Retinal pigment epithelial cell (primary cell): Measurements from ENCODE around the gene B3GNT4.

Experiments
- DNase-seq: peaks from one replicate; pipeline ENCODE4 v3.0.0-alpha.2; 2010; ENCODE audit warnings: low read depth
- H3K4me3 ChIP-seq: 2 replicates; pipeline ENCODE4 v1.5.1; 2011; ENCODE audit warnings: mild to moderate bottlenecking, low read length, control low read depth, moderate library complexity
- TF ChIP-seq, protein P1 (sequence below): conservative IDR thresholded peaks from 2 replicates; pipeline ENCODE4 v1.5.1; 2011; ENCODE audit warnings: low read depth, low read length, control low read depth, inconsistent platforms

B3GNT4 gene

DNA sequence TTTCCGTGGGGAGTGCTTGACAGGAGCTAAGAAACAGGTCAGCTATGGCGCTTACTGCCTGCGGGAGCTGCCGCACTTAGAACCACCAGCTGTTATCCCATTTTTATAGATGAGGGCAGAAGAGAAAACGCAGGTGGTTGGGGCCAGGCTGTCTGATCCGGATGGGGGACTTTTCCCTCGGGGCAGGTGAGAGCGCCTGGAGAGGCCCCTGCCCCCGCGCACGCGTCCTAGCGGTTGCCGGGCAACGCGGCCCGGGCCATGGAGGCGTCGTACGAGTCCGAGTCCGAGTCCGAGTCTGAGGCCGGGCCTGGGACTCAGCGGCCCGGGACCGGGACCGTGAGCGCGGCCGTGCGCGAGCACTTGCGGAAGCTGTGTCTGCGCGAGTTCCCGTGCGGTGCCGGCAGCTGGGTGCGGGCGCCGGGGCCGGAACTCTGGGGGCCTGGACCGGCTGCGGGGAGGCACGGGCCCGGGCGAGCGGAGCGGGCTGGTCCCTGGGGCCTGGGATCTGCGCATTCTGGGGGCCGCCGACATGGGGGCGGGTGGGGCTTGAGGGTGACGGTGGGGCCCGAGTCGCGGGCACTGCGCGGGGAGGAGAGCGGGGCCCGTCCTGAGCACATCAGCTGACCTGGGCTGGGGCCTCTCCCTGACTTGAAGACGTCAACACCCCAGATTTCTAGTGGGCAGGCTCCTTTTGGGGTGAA, 20.5 kb upstream of the B3GNT4 start, which contains the start of gene LRRC43:
LRRC43 (plus strand) TSS at position 237 of the 701 bp plus-strand sequence; CDS start at position 259, 22 bp downstream.
- H3K4me3 ChIP-seq, result peak within 1 kb of the TSS; percentile 54
- no peak for DNase-seq
- TF ChIP-seq, protein P1, sequence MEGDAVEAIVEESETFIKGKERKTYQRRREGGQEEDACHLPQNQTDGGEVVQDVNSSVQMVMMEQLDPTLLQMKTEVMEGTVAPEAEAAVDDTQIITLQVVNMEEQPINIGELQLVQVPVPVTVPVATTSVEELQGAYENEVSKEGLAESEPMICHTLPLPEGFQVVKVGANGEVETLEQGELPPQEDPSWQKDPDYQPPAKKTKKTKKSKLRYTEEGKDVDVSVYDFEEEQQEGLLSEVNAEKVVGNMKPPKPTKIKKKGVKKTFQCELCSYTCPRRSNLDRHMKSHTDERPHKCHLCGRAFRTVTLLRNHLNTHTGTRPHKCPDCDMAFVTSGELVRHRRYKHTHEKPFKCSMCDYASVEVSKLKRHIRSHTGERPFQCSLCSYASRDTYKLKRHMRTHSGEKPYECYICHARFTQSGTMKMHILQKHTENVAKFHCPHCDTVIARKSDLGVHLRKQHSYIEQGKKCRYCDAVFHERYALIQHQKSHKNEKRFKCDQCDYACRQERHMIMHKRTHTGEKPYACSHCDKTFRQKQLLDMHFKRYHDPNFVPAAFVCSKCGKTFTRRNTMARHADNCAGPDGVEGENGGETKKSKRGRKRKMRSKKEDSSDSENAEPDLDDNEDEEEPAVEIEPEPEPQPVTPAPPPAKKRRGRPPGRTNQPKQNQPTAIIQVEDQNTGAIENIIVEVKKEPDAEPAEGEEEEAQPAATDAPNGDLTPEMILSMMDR, result no peak

DNA sequence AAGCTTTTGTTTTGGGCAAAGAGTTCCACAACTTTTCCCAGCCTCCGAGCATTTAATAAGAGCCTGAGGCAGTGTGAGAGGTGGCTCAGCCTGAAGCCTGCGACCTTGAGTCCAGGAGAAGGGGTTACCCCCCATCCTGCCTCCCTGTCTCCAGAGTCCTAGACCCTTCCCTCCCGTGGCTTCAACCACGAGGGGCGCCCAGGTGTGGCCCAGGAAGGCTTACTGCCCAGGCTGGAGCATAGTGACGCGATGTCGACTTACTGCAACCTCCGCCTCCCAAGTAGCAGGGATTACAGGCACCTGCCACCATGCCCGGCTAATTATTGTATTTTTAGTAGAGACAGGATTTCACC, 19.9 kb upstream of the B3GNT4 start:
- TF ChIP-seq, protein P1, result no peak
- no peak for DNase-seq
- H3K4me3 ChIP-seq, result peak overlapping the region; percentile 54

DNA sequence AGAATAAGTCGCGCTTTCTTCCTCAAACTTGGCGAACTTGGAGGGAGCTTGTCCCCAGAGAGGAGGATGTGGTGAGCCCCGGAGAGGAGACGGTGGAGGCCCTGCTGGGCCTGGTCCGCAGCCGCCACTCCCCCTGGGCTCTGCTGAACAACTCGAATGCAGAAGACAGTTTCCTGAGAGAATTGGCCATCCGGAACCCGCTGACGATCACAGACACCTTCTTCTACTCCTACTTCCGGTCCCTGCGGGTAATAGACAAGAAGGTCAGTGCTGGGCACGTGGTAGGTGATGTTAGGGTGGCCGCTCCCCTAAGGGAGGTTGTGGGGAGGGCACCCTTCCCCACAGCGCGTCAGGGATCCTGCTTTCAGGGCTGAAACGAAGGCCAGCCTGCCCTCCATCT, 19.0 kb upstream of the B3GNT4 start:
- DNase-seq, result no peak
- no peak overlapping the region for H3K4me3 ChIP-seq
- TF ChIP-seq, protein P1, result no peak

DNA sequence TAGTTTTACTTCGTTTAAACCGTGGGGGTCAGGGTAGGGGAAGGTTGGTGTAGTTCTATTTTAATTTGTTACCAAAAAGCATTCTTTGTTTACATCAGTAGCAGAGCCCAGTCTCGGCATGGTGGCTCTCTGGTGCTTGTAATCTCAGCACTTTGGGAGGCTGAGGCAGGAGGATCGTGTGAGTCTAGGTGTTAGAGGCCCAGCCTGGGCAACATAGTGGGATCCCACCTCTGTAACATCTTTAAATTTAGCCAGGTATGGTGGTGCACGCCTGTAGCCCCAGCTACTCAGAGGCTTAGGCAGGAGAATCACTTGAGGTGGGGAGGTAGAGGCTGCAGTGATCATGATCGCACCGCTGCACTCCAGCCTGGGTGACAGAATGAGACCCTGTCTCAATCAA, 18.4 kb upstream of the B3GNT4 start:
- no peak for DNase-seq
- no peak overlapping the region for H3K4me3 ChIP-seq
- TF ChIP-seq, protein P1, result no peak

DNA sequence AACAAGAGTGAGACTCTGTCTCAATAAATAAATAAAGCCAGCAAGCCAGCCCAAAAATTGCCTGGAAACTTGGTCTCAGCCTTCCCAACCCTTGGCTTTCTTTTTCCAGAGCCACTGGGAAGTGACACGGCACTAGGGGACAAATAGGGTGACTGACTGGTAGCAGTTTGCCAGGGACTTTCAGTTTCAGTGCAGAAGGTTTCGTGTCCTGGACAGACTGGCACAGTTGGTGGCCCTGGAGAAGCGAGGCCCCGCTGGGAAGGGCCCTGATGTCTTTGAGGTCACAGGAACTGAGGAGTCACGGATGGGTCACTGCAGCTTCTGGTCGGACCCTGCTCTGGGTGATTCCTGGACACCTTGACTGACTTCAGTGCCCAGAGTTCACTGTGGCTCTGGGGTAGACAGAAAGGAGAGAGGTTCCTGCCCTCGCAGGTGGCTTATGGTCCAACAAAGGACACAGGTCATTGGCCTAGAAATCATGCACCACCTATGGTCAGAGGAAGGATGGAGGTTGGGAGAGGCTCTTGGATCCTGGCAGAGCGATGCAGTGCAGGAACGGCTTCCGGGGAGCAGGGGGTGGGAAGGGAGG, 17.9 kb upstream of the B3GNT4 start:
- TF ChIP-seq, protein P1, result no peak
- DNase-seq, result no peak
- H3K4me3 ChIP-seq, result no peak overlapping the region

DNA sequence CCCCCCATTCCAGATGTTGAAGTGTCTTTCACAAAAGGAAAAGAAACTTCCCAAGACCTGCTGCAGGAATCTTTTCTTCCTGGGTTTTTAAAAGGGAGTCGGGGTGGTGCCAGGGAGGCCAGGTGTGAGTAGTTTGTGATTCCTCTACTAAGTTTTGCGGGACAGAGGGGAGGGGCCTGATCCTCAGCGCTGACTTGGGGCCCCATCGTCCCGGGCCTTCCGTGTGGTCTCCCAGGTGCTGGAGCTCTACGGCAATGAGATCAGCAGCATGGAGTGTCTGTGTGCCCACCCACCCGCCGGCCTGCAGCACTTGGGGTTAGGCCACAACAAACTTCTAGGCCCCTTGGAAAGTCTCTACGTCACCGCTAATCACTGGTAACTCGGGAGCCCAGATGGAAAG, 16.0 kb upstream of the B3GNT4 start:
- DNase-seq, result no peak
- TF ChIP-seq, protein P1, result no peak
- H3K4me3 ChIP-seq, result no peak overlapping the region
